ENCODE results near the gene DNM3.

GRCh38 chr1:172391976-172392375 is 550.7 kb downstream of the DNM3 start:
- no peak for TF ChIP-seq SRF (IDR thresholded peaks at IDR 0.05; ENCODE audit: low read depth in 2 of 2, low read length in 2 of 2)
- TF ChIP-seq SMC3 (IDR thresholded peaks at IDR 0.05; ENCODE audit: borderline replicate concordance, low read length): no peak
- no peak for TF ChIP-seq REST (IDR thresholded peaks at IDR 0.05; ENCODE audit: low read depth, low read length)
- no peak for TF ChIP-seq MYC (IDR thresholded peaks at IDR 0.05; ENCODE audit: insufficient read depth, insufficient read length, insufficient replicate concordance, low read length, severe bottlenecking)
- TF ChIP-seq CTCF (IDR thresholded peaks at IDR 0.05 in 2 of 3, conservative IDR thresholded peaks at IDR 0.05 in 1 of 3; ENCODE audit: control insufficient read depth in 2 of 3, extremely low read depth in 1 of 3, insufficient read depth in 1 of 3, low read depth in 3 of 3, low read length in 3 of 3): no peak
- no peak for TF ChIP-seq EGR1 (IDR thresholded peaks at IDR 0.05; ENCODE audit: borderline replicate concordance in 1 of 2, low read depth in 2 of 2, low read length in 2 of 2)
- TF ChIP-seq NFYA (IDR thresholded peaks at IDR 0.05; ENCODE audit: borderline replicate concordance, low read depth, low read length): no peak
- TF ChIP-seq HDAC6 (IDR thresholded peaks at IDR 0.05; ENCODE audit: unreplicated experiment): no peak
- TF ChIP-seq POLR2A (IDR thresholded peaks at IDR 0.05; ENCODE audit: low read depth, low read length): no peak
- TF ChIP-seq RAD51 (IDR thresholded peaks at IDR 0.05): no peak
- TF ChIP-seq HDGF (IDR thresholded peaks at IDR 0.05): no peak

Measured in GM12878 (cell line).